Measurements from ENCODE around the gene GOLGA7B.

GOLGA7B gene

DNA sequence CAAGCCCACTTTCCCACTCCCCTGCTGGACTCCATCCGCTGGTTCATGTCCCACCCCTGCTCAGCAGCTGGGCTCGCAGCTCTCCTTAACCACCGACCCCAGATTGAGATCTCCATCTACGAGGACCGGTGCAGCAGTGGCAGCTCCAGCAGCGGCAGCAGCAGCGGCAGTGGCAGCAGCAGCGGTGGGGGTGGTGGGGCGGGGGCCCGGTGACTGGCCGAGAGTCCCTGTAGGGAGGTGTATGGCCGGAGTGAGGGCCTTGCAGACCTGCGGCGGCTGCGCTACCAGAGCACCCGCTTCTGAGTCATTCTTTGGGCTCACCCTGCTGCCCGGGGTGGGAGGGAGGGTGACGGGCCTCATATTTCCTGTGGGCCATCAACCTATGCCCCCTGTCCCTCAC, 15.8 kb downstream of the GOLGA7B start (continued):
- TF ChIP-seq, protein P1, sequence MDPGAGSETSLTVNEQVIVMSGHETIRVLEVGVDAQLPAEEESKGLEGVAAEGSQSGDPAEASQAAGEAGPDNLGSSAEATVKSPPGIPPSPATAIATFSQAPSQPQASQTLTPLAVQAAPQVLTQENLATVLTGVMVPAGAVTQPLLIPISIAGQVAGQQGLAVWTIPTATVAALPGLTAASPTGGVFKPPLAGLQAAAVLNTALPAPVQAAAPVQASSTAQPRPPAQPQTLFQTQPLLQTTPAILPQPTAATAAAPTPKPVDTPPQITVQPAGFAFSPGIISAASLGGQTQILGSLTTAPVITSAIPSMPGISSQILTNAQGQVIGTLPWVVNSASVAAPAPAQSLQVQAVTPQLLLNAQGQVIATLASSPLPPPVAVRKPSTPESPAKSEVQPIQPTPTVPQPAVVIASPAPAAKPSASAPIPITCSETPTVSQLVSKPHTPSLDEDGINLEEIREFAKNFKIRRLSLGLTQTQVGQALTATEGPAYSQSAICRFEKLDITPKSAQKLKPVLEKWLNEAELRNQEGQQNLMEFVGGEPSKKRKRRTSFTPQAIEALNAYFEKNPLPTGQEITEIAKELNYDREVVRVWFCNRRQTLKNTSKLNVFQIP (CRISPR knock-in tag; IDR thresholded peaks at IDR 0.05; ENCODE audit: borderline replicate concordance, low read depth), result no peak
- no peak for TF ChIP-seq ISL1 (CRISPR knock-in tag; IDR thresholded peaks at IDR 0.05)
- TF ChIP-seq TCF4 (CRISPR knock-in tag; IDR thresholded peaks at IDR 0.05; ENCODE audit: borderline replicate concordance), result no peak

DNA sequence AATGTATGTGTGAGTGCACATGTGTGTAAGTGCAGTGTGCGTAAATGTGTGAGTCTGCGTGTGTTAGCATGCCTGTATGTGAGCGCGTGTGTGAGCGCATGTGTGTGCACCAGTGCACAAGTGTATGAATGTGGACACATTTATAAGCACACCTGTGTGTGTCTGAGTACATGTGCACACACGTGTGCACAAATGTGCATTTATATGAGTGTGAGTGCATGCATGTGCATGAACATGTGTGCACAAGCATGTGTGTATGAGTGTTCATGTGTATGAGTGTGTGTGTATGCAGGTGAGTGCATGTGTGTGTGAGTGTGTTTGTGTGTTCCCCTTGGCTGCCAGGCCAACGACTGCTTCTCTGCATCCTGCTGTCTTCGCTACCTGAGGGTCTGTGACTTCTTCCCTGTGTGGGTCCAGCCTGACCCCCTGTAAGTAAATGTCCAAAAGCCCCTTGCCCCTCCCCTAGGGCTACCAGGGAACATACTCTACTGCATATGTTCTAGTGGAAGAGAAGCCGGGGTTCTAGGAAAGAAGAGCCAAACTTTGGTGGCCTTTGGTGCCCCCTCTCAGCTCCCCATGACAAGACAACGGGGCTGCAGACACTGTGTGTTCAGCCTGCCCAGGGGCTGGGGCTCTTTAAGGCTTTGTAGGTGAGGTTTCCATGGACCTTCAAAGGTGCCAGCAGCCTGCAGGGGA, 17.0 kb downstream of the GOLGA7B start:
- no peak for ATAC-seq
- TF ChIP-seq BACH2 (CRISPR knock-in tag; IDR thresholded peaks at IDR 0.05; ENCODE audit: borderline replicate concordance) (no peak), TCF4 (CRISPR knock-in tag; IDR thresholded peaks at IDR 0.05; ENCODE audit: borderline replicate concordance) (no peak), TOX (CRISPR knock-in tag; IDR thresholded peaks at IDR 0.05; ENCODE audit: borderline replicate concordance) (no peak), RARB (CRISPR knock-in tag; IDR thresholded peaks at IDR 0.05) (no peak), ZNF70 (CRISPR knock-in tag; IDR thresholded peaks at IDR 0.05) (no peak), OSR1 (CRISPR knock-in tag; IDR thresholded peaks at IDR 0.05) (no peak), ARNTL (CRISPR knock-in tag; IDR thresholded peaks at IDR 0.05; ENCODE audit: borderline replicate concordance, low read depth) (no peak), CSDC2 (CRISPR knock-in tag; IDR thresholded peaks at IDR 0.05) (no peak), PPARA (CRISPR knock-in tag; IDR thresholded peaks at IDR 0.05; ENCODE audit: borderline replicate concordance) (no peak), ESRRG (CRISPR knock-in tag; IDR thresholded peaks at IDR 0.05) (no peak), SNAI2 (CRISPR knock-in tag; IDR thresholded peaks at IDR 0.05) (no peak), ZFP30 (CRISPR knock-in tag; IDR thresholded peaks at IDR 0.05) (no peak)
- TF ChIP-seq, protein P2, sequence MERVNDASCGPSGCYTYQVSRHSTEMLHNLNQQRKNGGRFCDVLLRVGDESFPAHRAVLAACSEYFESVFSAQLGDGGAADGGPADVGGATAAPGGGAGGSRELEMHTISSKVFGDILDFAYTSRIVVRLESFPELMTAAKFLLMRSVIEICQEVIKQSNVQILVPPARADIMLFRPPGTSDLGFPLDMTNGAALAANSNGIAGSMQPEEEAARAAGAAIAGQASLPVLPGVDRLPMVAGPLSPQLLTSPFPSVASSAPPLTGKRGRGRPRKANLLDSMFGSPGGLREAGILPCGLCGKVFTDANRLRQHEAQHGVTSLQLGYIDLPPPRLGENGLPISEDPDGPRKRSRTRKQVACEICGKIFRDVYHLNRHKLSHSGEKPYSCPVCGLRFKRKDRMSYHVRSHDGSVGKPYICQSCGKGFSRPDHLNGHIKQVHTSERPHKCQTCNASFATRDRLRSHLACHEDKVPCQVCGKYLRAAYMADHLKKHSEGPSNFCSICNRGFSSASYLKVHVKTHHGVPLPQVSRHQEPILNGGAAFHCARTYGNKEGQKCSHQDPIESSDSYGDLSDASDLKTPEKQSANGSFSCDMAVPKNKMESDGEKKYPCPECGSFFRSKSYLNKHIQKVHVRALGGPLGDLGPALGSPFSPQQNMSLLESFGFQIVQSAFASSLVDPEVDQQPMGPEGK (CRISPR knock-in tag; IDR thresholded peaks at IDR 0.05; ENCODE audit: borderline replicate concordance), result no peak
- TF ChIP-seq, protein P1 (CRISPR knock-in tag; IDR thresholded peaks at IDR 0.05; ENCODE audit: borderline replicate concordance, low read depth), result no peak
- TF ChIP-seq, protein P3, sequence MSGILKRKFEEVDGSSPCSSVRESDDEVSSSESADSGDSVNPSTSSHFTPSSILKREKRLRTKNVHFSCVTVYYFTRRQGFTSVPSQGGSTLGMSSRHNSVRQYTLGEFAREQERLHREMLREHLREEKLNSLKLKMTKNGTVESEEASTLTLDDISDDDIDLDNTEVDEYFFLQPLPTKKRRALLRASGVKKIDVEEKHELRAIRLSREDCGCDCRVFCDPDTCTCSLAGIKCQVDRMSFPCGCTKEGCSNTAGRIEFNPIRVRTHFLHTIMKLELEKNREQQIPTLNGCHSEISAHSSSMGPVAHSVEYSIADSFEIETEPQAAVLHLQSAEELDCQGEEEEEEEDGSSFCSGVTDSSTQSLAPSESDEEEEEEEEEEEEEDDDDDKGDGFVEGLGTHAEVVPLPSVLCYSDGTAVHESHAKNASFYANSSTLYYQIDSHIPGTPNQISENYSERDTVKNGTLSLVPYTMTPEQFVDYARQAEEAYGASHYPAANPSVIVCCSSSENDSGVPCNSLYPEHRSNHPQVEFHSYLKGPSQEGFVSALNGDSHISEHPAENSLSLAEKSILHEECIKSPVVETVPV (CRISPR knock-in tag; IDR thresholded peaks at IDR 0.05), result no peak

DNA sequence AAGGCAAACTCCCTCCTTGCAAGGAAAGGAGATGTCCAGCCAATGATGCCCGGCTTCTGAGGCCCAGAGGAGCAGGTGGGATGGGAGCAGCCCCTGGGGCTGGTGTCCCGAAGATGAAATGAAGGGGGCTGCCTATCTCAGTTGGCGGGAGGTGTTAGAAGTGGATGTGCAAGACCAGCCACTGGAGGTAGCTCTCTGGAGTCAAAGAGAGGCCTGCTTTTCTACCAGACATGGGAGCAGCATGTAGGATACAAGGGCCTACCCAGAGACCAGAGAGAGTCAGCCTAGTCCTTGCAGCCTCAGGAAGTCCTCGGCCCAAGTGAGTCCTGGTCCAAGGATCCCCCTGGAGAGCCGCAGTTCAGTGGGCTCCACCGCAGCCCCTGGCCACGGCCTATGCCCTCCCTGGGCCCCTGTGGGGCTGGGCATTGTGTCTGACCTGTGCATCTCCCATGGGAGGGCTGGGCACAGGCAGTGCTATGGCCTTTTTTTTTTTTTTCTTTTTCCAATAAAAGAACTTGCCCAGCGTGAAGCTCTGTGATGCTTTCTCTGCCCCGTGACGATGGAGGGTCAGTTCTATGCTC, 17.7 kb downstream of the GOLGA7B start:
- no peak for ATAC-seq
- TF ChIP-seq, protein P1 (CRISPR knock-in tag; IDR thresholded peaks at IDR 0.05; ENCODE audit: borderline replicate concordance, low read depth), result no peak
- no peak for TF ChIP-seq SNAI2 (CRISPR knock-in tag; IDR thresholded peaks at IDR 0.05)
- no peak for TF ChIP-seq TCF4 (CRISPR knock-in tag; IDR thresholded peaks at IDR 0.05; ENCODE audit: borderline replicate concordance)
- no peak for TF ChIP-seq BACH2 (CRISPR knock-in tag; IDR thresholded peaks at IDR 0.05; ENCODE audit: borderline replicate concordance)
- no peak for TF ChIP-seq RARB (CRISPR knock-in tag; IDR thresholded peaks at IDR 0.05)
- TF ChIP-seq ISL1 (CRISPR knock-in tag; IDR thresholded peaks at IDR 0.05), result no peak

DNA sequence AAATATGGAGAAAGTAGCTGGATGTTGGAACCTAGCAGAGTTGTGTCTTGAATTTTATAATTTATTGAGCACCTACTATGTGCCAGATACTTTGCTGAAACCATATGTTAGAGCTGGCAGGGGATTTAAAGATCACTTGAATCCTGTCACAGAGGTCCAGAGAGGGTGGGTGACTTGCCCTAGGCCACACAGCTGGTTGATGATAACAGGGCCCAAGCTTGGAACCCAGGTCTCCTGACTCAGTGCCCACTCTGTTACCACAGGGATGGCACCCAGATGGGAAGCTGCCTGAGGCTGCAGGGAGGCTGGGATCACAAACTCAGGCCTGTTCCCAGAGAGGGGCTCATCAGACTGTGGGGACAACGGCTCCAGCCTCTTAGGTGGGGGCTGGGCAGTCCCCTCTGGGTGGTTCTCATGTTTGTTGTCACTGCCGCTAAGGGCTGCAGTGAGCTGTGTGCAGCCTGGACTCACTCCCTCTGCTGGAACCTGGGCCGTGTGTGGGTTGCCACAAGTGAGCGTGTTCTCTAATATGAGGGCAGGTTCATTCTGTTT, 18.6 kb downstream of the GOLGA7B start:
- no peak for ATAC-seq
- TF ChIP-seq, protein P4, sequence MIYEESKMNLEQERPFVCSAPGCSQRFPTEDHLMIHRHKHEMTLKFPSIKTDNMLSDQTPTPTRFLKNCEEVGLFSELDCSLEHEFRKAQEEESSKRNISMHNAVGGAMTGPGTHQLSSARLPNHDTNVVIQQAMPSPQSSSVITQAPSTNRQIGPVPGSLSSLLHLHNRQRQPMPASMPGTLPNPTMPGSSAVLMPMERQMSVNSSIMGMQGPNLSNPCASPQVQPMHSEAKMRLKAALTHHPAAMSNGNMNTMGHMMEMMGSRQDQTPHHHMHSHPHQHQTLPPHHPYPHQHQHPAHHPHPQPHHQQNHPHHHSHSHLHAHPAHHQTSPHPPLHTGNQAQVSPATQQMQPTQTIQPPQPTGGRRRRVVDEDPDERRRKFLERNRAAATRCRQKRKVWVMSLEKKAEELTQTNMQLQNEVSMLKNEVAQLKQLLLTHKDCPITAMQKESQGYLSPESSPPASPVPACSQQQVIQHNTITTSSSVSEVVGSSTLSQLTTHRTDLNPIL (CRISPR knock-in tag; IDR thresholded peaks at IDR 0.05; ENCODE audit: low read depth), result no peak
- no peak for TF ChIP-seq ESRRG (CRISPR knock-in tag; IDR thresholded peaks at IDR 0.05)
- TF ChIP-seq TCF4 (CRISPR knock-in tag; IDR thresholded peaks at IDR 0.05; ENCODE audit: borderline replicate concordance), result no peak
- TF ChIP-seq, protein P5, sequence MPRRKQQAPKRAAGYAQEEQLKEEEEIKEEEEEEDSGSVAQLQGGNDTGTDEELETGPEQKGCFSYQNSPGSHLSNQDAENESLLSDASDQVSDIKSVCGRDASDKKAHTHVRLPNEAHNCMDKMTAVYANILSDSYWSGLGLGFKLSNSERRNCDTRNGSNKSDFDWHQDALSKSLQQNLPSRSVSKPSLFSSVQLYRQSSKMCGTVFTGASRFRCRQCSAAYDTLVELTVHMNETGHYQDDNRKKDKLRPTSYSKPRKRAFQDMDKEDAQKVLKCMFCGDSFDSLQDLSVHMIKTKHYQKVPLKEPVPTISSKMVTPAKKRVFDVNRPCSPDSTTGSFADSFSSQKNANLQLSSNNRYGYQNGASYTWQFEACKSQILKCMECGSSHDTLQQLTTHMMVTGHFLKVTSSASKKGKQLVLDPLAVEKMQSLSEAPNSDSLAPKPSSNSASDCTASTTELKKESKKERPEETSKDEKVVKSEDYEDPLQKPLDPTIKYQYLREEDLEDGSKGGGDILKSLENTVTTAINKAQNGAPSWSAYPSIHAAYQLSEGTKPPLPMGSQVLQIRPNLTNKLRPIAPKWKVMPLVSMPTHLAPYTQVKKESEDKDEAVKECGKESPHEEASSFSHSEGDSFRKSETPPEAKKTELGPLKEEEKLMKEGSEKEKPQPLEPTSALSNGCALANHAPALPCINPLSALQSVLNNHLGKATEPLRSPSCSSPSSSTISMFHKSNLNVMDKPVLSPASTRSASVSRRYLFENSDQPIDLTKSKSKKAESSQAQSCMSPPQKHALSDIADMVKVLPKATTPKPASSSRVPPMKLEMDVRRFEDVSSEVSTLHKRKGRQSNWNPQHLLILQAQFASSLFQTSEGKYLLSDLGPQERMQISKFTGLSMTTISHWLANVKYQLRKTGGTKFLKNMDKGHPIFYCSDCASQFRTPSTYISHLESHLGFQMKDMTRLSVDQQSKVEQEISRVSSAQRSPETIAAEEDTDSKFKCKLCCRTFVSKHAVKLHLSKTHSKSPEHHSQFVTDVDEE (CRISPR knock-in tag; IDR thresholded peaks at IDR 0.05), result no peak
- TF ChIP-seq CSDC2 (CRISPR knock-in tag; IDR thresholded peaks at IDR 0.05), result no peak
- TF ChIP-seq RARB (CRISPR knock-in tag; IDR thresholded peaks at IDR 0.05), result no peak
- no peak for TF ChIP-seq ZFP30 (CRISPR knock-in tag; IDR thresholded peaks at IDR 0.05)
- TF ChIP-seq, protein P1 (CRISPR knock-in tag; IDR thresholded peaks at IDR 0.05; ENCODE audit: borderline replicate concordance, low read depth), result no peak

Data from SK-N-SH treated with all-trans-retinoic acid at 6 μM for 48 hours (cell line).